Small intestine (tissue), 7 donors: ENCODE measurements around the gene SUPT3H. TPM values are rescaled to one million over a fixed set of nuclear protein-coding genes. Genes with fewer than 3 reads are reported as not detected.

Experiments
- DNase-seq, 2 donors: peaks; one replicate each; pipeline versions ENCODE4 v3.0.0 to v3.0.0-alpha.2; 2013
- FAIRE-seq: peaks from 2 replicates; lab custom pipeline; 2012; peaks lifted over from hg19 to GRCh38; lab: Jason Lieb, UNC
- H3K27ac ChIP-seq, 3 donors: one replicate each; pipeline ENCODE4 v1.5.1; 2013; ENCODE audit warnings: low read length in 2 of 3, mild to moderate bottlenecking in 2 of 3, control low read depth in 1 of 3, inconsistent platforms in 1 of 3, low read depth in 1 of 3, moderate library complexity in 1 of 3
- H3K27me3 ChIP-seq, 3 donors: one replicate each; pipeline ENCODE4 v1.6.1; 2013; ENCODE audit warnings: low read length in 3 of 3, inconsistent platforms in 1 of 3; ENCODE audit not compliant: control insufficient read depth in 3 of 3, insufficient read depth in 3 of 3
- H3K36me3 ChIP-seq, 3 donors: one replicate each; pipeline ENCODE4 v1.6.1; 2013; ENCODE audit warnings: low read length in 3 of 3, inconsistent platforms in 1 of 3, low read depth in 1 of 3, mild to moderate bottlenecking in 1 of 3, moderate library complexity in 1 of 3; ENCODE audit not compliant: control insufficient read depth in 3 of 3, insufficient read depth in 2 of 3
- H3K4me1 ChIP-seq, 3 donors: one replicate each; pipeline ENCODE4 v1.6.1; 2013; ENCODE audit warnings: low read length in 2 of 3, inconsistent platforms in 1 of 3, low read depth in 1 of 3, mild to moderate bottlenecking in 1 of 3, moderate library complexity in 1 of 3; ENCODE audit not compliant: control insufficient read depth in 3 of 3, insufficient read depth in 2 of 3
- H3K4me3 ChIP-seq, 3 donors: one replicate each; pipeline ENCODE4 v1.5.1; 2013; ENCODE audit warnings: low read length in 3 of 3, control low read depth in 1 of 3, inconsistent platforms in 1 of 3, low read depth in 1 of 3, mild to moderate bottlenecking in 1 of 3, moderate library complexity in 1 of 3
- H3K9me3 ChIP-seq, 2 donors: one replicate each; pipeline ENCODE4 v1.6.1; 2013; ENCODE audit warnings: low read depth in 1 of 2, low read length in 1 of 2; ENCODE audit not compliant: control insufficient read depth in 2 of 2, insufficient read depth in 1 of 2
- WGBS, 3 donors: extraction: QIAGEN DNeasy Blood & Tissue Kit; methylation state at CpG; one replicate each; pipeline ENCODE4 v1.1.7; 2013; 5-methylcytosine and 5-hydroxymethylcytosine counted together
- polyA plus RNA-seq, 4 donors: library from polyadenylated mRNA; stranded (reverse) in 3 of 4; unstranded in 1 of 4; fragments of 200-250 nt in 3 of 4; fragments of 120-200 nt in 1 of 4; gene quantifications; one replicate each; pipeline versions ENCODE4 v1.2.1 to v1.2.3, GENCODE V29; 2013
- donor health status: healthy with polysubstance abuse.
- donor health status: control.
- donor health status: control.
- donor health status: Bipolar disorder and iron deficiency.
- donor health status: healthy.

SUPT3H gene
- polyA plus RNA-seq, 4 donors, result 2.0 to 13.8 (median 7.0) TPM

GRCh38 chr6:44795326-44795725 lies 582.4 kb downstream of the SUPT3H start:
- DNase-seq (no peak), FAIRE-seq (no peak)
- no peaks in the 10 kb centered on the region for H3K36me3 ChIP-seq
- 89 to 93% (median 93%) methylated on average over 7 of the region's 7 CpGs for WGBS, 3 donors
- peaks cover 0 to 1% (median 0%) of the 10 kb centered on the region in 3 donors for H3K4me1 ChIP-seq
- H3K4me3 ChIP-seq, result no peak overlapping the region
- no peaks in the 10 kb centered on the region for H3K9me3 ChIP-seq
- H3K27me3 ChIP-seq, result peaks cover 0 to 2% (median 0%) of the 10 kb centered on the region in 3 donors
- H3K27ac ChIP-seq, result no peak overlapping the region

- FAIRE-seq, result no peak
- no peak for DNase-seq
- H3K9me3 ChIP-seq, result no peaks in the 10 kb centered on the region
- H3K36me3 ChIP-seq, result no peaks in the 10 kb centered on the region
- H3K4me1 ChIP-seq, result no peaks in the 10 kb centered on the region
- no peak overlapping the region for H3K4me3 ChIP-seq
- 81 to 86% (median 83%) methylated on average over 7 of the region's 7 CpGs for WGBS, 3 donors
- no peak overlapping the region for H3K27ac ChIP-seq
- no peaks in the 10 kb centered on the region for H3K27me3 ChIP-seq
These were observed 587.9 kb downstream of the SUPT3H start for GRCh38 chr6:44789806-44790205.

GRCh38 chr6:44789061-44789460 lies 588.7 kb downstream of the SUPT3H start:
- H3K4me1 ChIP-seq, result no peaks in the 10 kb centered on the region
- DNase-seq, result no peak
- no peak overlapping the region for H3K4me3 ChIP-seq
- 65 to 79% (median 68%) methylated on average over 5 of the region's 5 CpGs for WGBS, 3 donors
- no peaks in the 10 kb centered on the region for H3K36me3 ChIP-seq
- H3K27me3 ChIP-seq, result no peaks in the 10 kb centered on the region
- H3K27ac ChIP-seq, result no peak overlapping the region
- peaks cover 0 to 3% of the 10 kb centered on the region in 2 donors for H3K9me3 ChIP-seq
- no peak for FAIRE-seq

GRCh38 chr6:44788387-44788981 lies 589.2 kb downstream of the SUPT3H start:
- Histone ChIP-seq H3K36me3 (no peaks in the 10 kb centered on the region), H3K4me1 (no peaks in the 10 kb centered on the region), H3K27me3 (no peaks in the 10 kb centered on the region), H3K27ac (no peak overlapping the region), H3K4me3 (no peak overlapping the region), H3K9me3 (peaks cover 0 to 3% of the 10 kb centered on the region in 2 donors)
- DNase-seq (no peak), FAIRE-seq (no peak)
- WGBS, 3 donors, result 74 to 93% (median 82%) methylated on average over 10 of the region's 10 CpGs

GRCh38 chr6:44787254-44787834 lies 590.4 kb downstream of the SUPT3H start:
- Histone ChIP-seq H3K9me3 (peaks cover 0 to 3% of the 10 kb centered on the region in 2 donors), H3K4me3 (no peak overlapping the region), H3K27me3 (no peaks in the 10 kb centered on the region), H3K36me3 (no peaks in the 10 kb centered on the region), H3K27ac (no peak overlapping the region), H3K4me1 (no peaks in the 10 kb centered on the region)
- 76 to 86% (median 81%) methylated on average over 8 of the region's 8 CpGs for WGBS, 3 donors
- no peak for DNase-seq
- FAIRE-seq, result no peak

DNA sequence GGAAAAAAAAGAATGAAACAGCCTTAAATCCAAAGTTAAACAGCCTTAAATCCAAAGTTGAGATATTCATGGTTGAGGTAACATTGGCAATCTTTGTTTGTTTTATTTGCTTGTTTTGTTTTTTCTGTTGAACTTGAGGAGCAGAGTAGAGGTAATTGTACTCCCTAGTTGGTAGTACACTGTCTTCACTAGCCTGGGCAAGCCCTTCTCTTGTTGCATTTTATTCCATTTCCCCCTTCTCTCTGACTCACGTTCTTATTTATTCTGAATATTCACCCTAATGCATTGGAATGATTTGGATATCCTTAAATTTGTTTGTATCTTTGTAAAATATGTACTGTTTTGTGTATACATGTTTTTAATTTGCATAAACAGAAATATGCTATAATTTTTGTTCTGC lies 592.6 kb downstream of the SUPT3H start:
- WGBS, 3 donors, result 69 to 74% (median 73%) methylated on average over 1 of the region's 1 CpG

GRCh38 chr6:44784195-44784594 lies 593.5 kb downstream of the SUPT3H start:
- H3K4me1 ChIP-seq, result no peaks in the 10 kb centered on the region
- 74 to 98% (median 97%) methylated on average over 1 of the region's 1 CpG for WGBS, 3 donors
- no peaks in the 10 kb centered on the region for H3K36me3 ChIP-seq
- no peak overlapping the region for H3K27ac ChIP-seq
- no peak overlapping the region for H3K4me3 ChIP-seq
- FAIRE-seq, result no peak
- no peaks in the 10 kb centered on the region for H3K27me3 ChIP-seq
- DNase-seq, result no peak
- peaks cover 0 to 3% of the 10 kb centered on the region in 2 donors for H3K9me3 ChIP-seq

More for the DNA sequence above, 592.6 kb downstream of the SUPT3H start:
- DNase-seq (no peak), FAIRE-seq (no peak)
- H3K9me3 ChIP-seq, result peaks cover 0 to 3% of the 10 kb centered on the region in 2 donors
- no peak overlapping the region for H3K27ac ChIP-seq
- H3K4me3 ChIP-seq, result no peak overlapping the region
- H3K36me3 ChIP-seq, result no peaks in the 10 kb centered on the region
- no peaks in the 10 kb centered on the region for H3K27me3 ChIP-seq
- H3K4me1 ChIP-seq, result no peaks in the 10 kb centered on the region

DNA sequence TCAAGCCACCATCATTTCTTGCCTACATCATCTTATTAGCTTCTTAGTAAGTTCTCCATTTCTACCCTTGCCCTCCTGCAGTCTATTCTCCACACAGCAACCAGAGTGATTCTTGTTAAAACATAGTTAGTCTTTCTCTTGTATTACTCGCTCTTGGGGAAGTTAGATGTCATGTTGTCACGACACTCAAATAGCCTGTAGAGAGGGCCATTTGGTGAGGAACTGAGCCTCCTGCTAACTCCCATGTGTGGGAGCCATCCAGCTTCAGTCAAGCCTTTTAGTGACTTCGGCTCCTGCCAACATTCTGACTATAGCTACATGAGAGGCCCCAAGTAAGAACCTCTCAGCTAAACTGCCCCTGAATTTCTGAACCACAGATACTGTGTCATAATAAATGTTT lies 594.8 kb downstream of the SUPT3H start:
- H3K27ac ChIP-seq, result no peak overlapping the region
- 53 to 67% (median 57%) methylated on average over 3 of the region's 3 CpGs for WGBS, 3 donors
- H3K9me3 ChIP-seq, result peaks cover 0 to 3% of the 10 kb centered on the region in 2 donors
- H3K4me1 ChIP-seq, result no peaks in the 10 kb centered on the region
- no peaks in the 10 kb centered on the region for H3K27me3 ChIP-seq
- no peak for FAIRE-seq
- DNase-seq, result no peak
- H3K36me3 ChIP-seq, result no peaks in the 10 kb centered on the region
- H3K4me3 ChIP-seq, result no peak overlapping the region
